B cell (primary cell): ENCODE measurements around the gene ZYG11A. TPM values are rescaled to one million over a fixed set of nuclear protein-coding genes. Genes with fewer than 3 reads are reported as not detected.

Experiments
- ATAC-seq: fragments of 200-7000 bp; cut with Tn5 transposase; one replicate; pipeline ENCODE4 v1.10.0; 2021; ENCODE audit warnings: low read depth, mild to moderate bottlenecking, moderate number of reproducible peaks, moderate library complexity
- CTCF ChIA-PET: fragments of 350-600 bp; sonication (Branson Sonifier 250); formaldehyde crosslinking; loops from one replicate; lab custom pipeline; 2021; ENCODE audit warnings: antibody characterized with exemption, inconsistent platforms; lab: Charles Lee
- POLR2A ChIA-PET: fragments of 350-600 bp; sonication (Branson Sonifier 250); formaldehyde crosslinking; loops from one replicate; lab custom pipeline; 2021; ENCODE audit warnings: antibody characterized with exemption; lab: Charles Lee
- DNase-seq: peaks from one replicate; pipeline ENCODE4 v3.0.0; 2013
- H2AFZ ChIP-seq: 2 replicates; pipeline ENCODE4 v1.6.1; 2012; ENCODE audit warnings: mild to moderate bottlenecking, low read depth, low read length; ENCODE audit not compliant: insufficient read depth, poor library complexity, severe bottlenecking
- H3K27ac ChIP-seq, 2 donors: 1 replicate in 1 of 2; 2 replicates in 1 of 2; pipeline ENCODE4 v1.5.1; 2012 to 2013; ENCODE audit warnings: low read length in 2 of 2, mild to moderate bottlenecking in 2 of 2, moderate library complexity in 1 of 2
- H3K27me3 ChIP-seq, 4 experiments: fragments of 200-600 bp in 1 of 4; sonication (generic) in 1 of 4; replicated peaks in 1 of 4; 1 replicate in 2 of 4; 2 replicates in 2 of 4; pipeline versions ENCODE4 v1.6.1 to v1.7.0; 2013 to 2016; ENCODE audit warnings: low read length in 3 of 4, mild to moderate bottlenecking in 2 of 4, mixed read lengths in 1 of 4, moderate library complexity in 1 of 4; ENCODE audit not compliant: insufficient read depth in 4 of 4, control insufficient read depth in 3 of 4; ENCODE audit errors: control extremely low read depth in 1 of 4
- H3K36me3 ChIP-seq, 2 experiments: replicated peaks in 1 of 2; 1 replicate in 1 of 2; 2 replicates in 1 of 2; pipeline versions ENCODE4 v1.6.1 to v1.7.1; 2013; ENCODE audit warnings: low read length in 1 of 2; ENCODE audit not compliant: insufficient read depth in 2 of 2, control insufficient read depth in 1 of 2; ENCODE audit errors: control extremely low read depth in 1 of 2, extremely low read depth in 1 of 2
- H3K4me1 ChIP-seq, 2 donors: fragments of 200-600 bp in 1 of 2; sonication (generic) in 1 of 2; 1 replicate in 1 of 2; 2 replicates in 1 of 2; pipeline versions ENCODE4 v1.5.1 to v1.6.1; 2013 to 2017; ENCODE audit warnings: low read length in 2 of 2; ENCODE audit not compliant: control insufficient read depth in 2 of 2, insufficient read depth in 2 of 2
- H3K4me2 ChIP-seq: replicated peaks from 2 replicates; pipeline ENCODE3; 2012; ENCODE audit warnings: mild to moderate bottlenecking, low read depth, low read length; ENCODE audit not compliant: poor library complexity, severe bottlenecking
- H3K4me3 ChIP-seq, 5 experiments: fragments of 200-600 bp in 1 of 5; sonication (generic) in 1 of 5; 1 replicate in 3 of 5; 2 replicates in 2 of 5; pipeline versions ENCODE4 v1.5.1 to v1.7.0; 2011 to 2016; ENCODE audit warnings: low read length in 4 of 5, mild to moderate bottlenecking in 4 of 5, low read depth in 2 of 5, control low read depth in 1 of 5, moderate library complexity in 1 of 5; ENCODE audit not compliant: insufficient read depth in 1 of 5; ENCODE audit errors: control extremely low read depth in 1 of 5, extremely low read depth in 1 of 5
- H3K79me2 ChIP-seq: fragments of 200-600 bp; sonication (generic); one replicate; pipeline ENCODE4 v1.6.0; 2016; ENCODE audit warnings: low read length; ENCODE audit not compliant: control insufficient read depth, insufficient read depth
- H3K9ac ChIP-seq: fragments of 200-600 bp; sonication (generic); 2 replicates; pipeline ENCODE4 v1.6.1; 2017; ENCODE audit warnings: mild to moderate bottlenecking, low read length, moderate library complexity
- H3K9me3 ChIP-seq, 3 donors: one replicate each; pipeline versions ENCODE4 v1.6.1 to v1.7.1; 2013; ENCODE audit warnings: low read length in 2 of 3; ENCODE audit not compliant: control insufficient read depth in 2 of 3, insufficient read depth in 1 of 3; ENCODE audit errors: control extremely low read depth in 1 of 3
- H4K20me1 ChIP-seq: 2 replicates; pipeline ENCODE4 v1.6.0; 2012; ENCODE audit warnings: mild to moderate bottlenecking, low read length; ENCODE audit not compliant: insufficient read depth, control insufficient read depth, poor library complexity, severe bottlenecking
- H3K27ac Mint-ChIP-seq: one replicate; pipeline ENCODE4 v1.8.0; 2021; ENCODE audit warnings: mixed read lengths
- H3K27me3 Mint-ChIP-seq: one replicate; pipeline ENCODE4 v1.8.0; 2021; ENCODE audit warnings: mixed read lengths
- H3K4me1 Mint-ChIP-seq: one replicate; pipeline ENCODE4 v1.8.0; 2021; ENCODE audit warnings: mixed read lengths
- H3K4me3 Mint-ChIP-seq: one replicate; pipeline ENCODE4 v1.8.0; 2021; ENCODE audit warnings: mixed read lengths
- H3K9me3 Mint-ChIP-seq: one replicate; pipeline ENCODE4 v1.8.0; 2022; ENCODE audit warnings: mixed read lengths; ENCODE audit not compliant: insufficient read depth
- CTCF ChIP-seq: fragments of 200-600 bp; IDR thresholded peaks from one replicate; pipeline ENCODE4 v1.8.0; 2022; ENCODE audit warnings: antibody characterized with exemption, mild to moderate bottlenecking
- EZH2 ChIP-seq: IDR thresholded peaks from 2 replicates; pipeline ENCODE4 v1.6.1; 2012; ENCODE audit warnings: borderline replicate concordance, low read depth, mild to moderate bottlenecking, moderate library complexity, low read length; ENCODE audit not compliant: insufficient read depth, poor library complexity, severe bottlenecking
- WGBS: methylation state at CpG from one replicate; pipeline ENCODE4 v1.1.5; 2013; ENCODE audit warnings: missing lambda C conversion rate; ENCODE audit not compliant: insufficient coverage; 5-methylcytosine and 5-hydroxymethylcytosine counted together
- intact Hi-C: fragments of 100-400 bp; cut with micrococcal nuclease; formaldehyde crosslinking; loops from one replicate; pipeline ENCODE4 v1.10.0; 2022
- polyA plus RNA-seq: library from polyadenylated mRNA; depleted of rRNA; stranded (reverse); fragments of >200 nt; gene quantifications from 2 replicates; pipeline ENCODE4 v1.2.3, GENCODE V29; 2012
- total RNA-seq, 2 donors: library from RNA; stranded (reverse); fragments of 120-200 nt in 1 of 2; gene quantifications; 1 replicate in 1 of 2; 2 replicates in 1 of 2; pipeline versions ENCODE4 v1.2.3 to v1.2.4, GENCODE V29; 2013 to 2022

Gene ZYG11A
- total and polyA plus RNA-seq, 2 donors (not counting 1 experiment from before 2014, with no cell fraction given): 0.24 to 1.5 TPM

- intact Hi-C loops: loop anchor here (10.0 kb wide), 4 partner anchors 87 to 873 kb away; partner anchors contain the start of genes BTF3L4, ORC1, PRPF38A and TXNDC12
- Histone ChIP-seq H3K27me3 (peaks cover 0 to 15% (median 7%) of the 10 kb centered on the region in 4 experiments), H3K4me2 (peak overlapping the region; percentile 89), H3K4me3 (peak overlapping the region; percentile 56 to 85 (median 82)), H2AFZ (peak overlapping the region; percentile 96), H3K9me3 (no peaks in the 10 kb centered on the region), H3K79me2 (no peaks in the 10 kb centered on the region), H3K27ac (peak overlapping the region in 1 of 2 donors; percentile 61), H4K20me1 (no peaks in the 10 kb centered on the region), H3K36me3 (no peaks in the 10 kb centered on the region), H3K9ac (peak overlapping the region; percentile 82), H3K4me1 (peaks cover 8 to 19% of the 10 kb centered on the region in 2 donors)
- ChIA-PET POLR2A (no interaction called here), CTCF (no interaction called here)
- 40% methylated on average over 15 of the region's 15 CpGs for WGBS
- Mint-ChIP-seq H3K4me1 (peaks cover 17% of the 10 kb centered on the region), H3K27me3 (peaks cover 12% of the 10 kb centered on the region), H3K9me3 (no peaks in the 10 kb centered on the region), H3K4me3 (peak overlapping the region; percentile 89), H3K27ac (peak overlapping the region; percentile 1)
- ATAC-seq (no peak), DNase-seq (no peak)
- TF ChIP-seq EZH2 (no peak), CTCF (no peak)
Observed at GRCh38 chr1:52928015-52928404, 85.5 kb downstream of the ZYG11A start.

- Mint-ChIP-seq H3K4me3 (peak overlapping the region; percentile 0), H3K9me3 (no peaks in the 10 kb centered on the region), H3K27me3 (peaks cover 8% of the 10 kb centered on the region), H3K27ac (no peak overlapping the region), H3K4me1 (peaks cover 17% of the 10 kb centered on the region)
- TF ChIP-seq CTCF (no peak), EZH2 (no peak)
- ATAC-seq: no peak
- Histone ChIP-seq H4K20me1 (no peaks in the 10 kb centered on the region), H3K27ac (no peak overlapping the region), H3K79me2 (no peaks in the 10 kb centered on the region), H3K36me3 (no peaks in the 10 kb centered on the region), H3K4me1 (peaks cover 8 to 19% of the 10 kb centered on the region in 2 donors), H3K4me3 (no peak overlapping the region), H2AFZ (no peak overlapping the region), H3K9me3 (no peaks in the 10 kb centered on the region), H3K9ac (no peak overlapping the region), H3K4me2 (no peak overlapping the region), H3K27me3 (peaks cover 0 to 9% (median 7%) of the 10 kb centered on the region in 4 experiments)
- intact Hi-C loops: loop anchor here (10.0 kb wide), 4 partner anchors 86 to 874 kb away; partner anchors contain the start of genes BTF3L4, ORC1, PRPF38A and TXNDC12
- ChIA-PET POLR2A (no interaction called here), CTCF (no interaction called here)
- 83% methylated on average over 1 of the region's 4 CpGs for WGBS
- no peak for DNase-seq
Observed at GRCh38 chr1:52929019-52929418, 86.5 kb downstream of the ZYG11A start.
